Limb (tissue), 2 donors: Measurements from ENCODE around the gene ASIC5.
"Not testable (repeated sequence)": the region's sequence is repeated elsewhere in the genome, so short reads cannot be mapped to it uniquely, and the experiment has no call there.

ENCODE experiments used
- DNase-seq, 2 donors: peaks; one replicate each; pipeline ENCODE4 v3.0.0-alpha.2; 2016; ENCODE audit errors: extremely low spot score in 2 of 2

The ASIC5 gene, protein sequence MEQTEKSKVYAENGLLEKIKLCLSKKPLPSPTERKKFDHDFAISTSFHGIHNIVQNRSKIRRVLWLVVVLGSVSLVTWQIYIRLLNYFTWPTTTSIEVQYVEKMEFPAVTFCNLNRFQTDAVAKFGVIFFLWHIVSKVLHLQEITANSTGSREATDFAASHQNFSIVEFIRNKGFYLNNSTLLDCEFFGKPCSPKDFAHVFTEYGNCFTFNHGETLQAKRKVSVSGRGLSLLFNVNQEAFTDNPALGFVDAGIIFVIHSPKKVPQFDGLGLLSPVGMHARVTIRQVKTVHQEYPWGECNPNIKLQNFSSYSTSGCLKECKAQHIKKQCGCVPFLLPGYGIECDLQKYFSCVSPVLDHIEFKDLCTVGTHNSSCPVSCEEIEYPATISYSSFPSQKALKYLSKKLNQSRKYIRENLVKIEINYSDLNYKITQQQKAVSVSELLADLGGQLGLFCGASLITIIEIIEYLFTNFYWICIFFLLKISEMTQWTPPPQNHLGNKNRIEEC

DNA sequence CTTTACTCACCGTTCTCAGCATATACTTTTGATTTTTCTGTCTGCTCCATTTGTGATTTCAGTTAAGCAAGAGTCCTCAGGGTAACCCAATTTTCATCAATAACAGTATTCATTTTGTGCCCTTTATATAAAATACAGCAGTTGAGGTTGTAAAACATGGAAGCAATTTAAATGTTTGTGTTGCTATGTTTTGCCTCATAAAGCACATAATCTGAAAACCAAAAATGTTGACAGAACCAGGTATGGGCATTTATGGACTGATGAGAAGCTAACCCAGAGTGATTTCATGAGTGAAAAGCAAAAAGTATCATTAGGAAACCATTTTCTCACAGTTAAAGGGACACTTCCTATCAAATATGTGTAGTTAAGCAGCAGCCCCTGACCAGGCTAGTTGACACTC, at the start of gene ASIC5:
ASIC5 (minus strand) TSS at position 101 of the 400 bp plus-strand sequence; CDS start at position 50, 51 bp downstream.
- no peak for DNase-seq

DNA sequence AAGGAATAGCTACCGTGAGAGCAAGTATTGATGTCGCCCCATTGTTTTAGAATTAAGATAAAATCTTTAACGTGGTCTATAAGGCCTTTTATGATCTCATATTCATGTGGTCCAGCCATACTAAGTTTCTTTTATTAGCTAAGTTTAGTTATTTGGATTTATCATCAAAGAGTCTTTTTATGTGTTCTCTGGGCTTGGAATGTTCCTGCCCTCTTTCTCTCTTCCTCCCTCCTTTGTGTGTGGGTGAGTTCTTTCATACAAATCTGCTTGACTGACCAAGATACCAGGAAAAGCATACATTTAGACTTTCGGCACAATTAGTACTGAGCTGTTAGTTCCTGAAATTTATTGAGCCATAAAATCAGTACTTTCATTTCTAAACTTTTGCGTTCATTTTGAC, 48.7 kb upstream of the ASIC5 start:
- DNase-seq = no peak

DNA sequence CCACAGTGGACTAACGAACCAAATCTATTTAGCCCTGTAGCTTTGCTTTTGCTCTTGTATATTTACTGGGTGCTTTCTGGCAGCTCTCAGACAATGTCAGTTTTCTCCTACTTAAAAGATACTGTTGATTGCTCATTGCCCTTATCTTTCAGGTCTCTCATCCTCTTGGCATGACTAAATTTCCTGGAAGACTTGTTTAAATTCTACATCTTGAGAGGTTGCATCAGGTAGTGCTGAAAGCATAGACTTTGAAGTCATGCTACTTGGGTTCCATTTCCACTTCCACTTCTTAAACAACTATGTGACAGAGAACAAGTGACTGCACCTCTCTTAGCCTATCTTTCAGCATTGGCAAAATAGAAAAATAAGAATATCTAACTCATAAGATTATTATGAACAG, 45.8 kb upstream of the ASIC5 start:
- DNase-seq = no peak

DNA sequence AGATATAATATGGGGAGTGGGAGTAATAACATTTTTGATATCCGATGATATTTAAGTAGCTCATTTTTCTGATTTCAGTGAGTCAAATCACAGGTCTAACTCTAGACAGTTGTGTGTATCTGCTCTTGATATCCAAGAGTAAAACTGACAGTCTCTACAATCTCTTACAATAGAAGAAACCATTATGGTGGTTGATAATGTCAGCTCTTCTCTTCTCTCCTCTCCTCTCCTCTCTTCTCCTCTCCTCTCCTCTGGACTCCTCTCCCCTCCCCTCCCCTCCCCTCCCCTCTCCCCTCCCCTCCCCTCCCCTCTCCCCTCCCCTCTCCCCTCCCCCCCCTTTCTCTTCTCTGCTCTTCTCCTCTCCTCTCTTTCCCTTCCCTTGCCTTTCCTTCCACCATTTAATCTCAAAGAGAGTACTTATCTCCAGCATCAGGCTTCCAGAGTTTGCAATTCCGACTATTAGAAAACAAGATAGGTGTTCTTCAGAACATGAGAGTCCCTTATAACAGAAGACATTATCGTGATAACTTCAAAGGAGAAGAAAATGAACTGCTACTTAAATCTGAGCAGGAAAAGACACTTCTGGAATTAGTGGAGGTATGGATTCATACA, 43.6 kb upstream of the ASIC5 start:
- DNase-seq = no peak

DNA sequence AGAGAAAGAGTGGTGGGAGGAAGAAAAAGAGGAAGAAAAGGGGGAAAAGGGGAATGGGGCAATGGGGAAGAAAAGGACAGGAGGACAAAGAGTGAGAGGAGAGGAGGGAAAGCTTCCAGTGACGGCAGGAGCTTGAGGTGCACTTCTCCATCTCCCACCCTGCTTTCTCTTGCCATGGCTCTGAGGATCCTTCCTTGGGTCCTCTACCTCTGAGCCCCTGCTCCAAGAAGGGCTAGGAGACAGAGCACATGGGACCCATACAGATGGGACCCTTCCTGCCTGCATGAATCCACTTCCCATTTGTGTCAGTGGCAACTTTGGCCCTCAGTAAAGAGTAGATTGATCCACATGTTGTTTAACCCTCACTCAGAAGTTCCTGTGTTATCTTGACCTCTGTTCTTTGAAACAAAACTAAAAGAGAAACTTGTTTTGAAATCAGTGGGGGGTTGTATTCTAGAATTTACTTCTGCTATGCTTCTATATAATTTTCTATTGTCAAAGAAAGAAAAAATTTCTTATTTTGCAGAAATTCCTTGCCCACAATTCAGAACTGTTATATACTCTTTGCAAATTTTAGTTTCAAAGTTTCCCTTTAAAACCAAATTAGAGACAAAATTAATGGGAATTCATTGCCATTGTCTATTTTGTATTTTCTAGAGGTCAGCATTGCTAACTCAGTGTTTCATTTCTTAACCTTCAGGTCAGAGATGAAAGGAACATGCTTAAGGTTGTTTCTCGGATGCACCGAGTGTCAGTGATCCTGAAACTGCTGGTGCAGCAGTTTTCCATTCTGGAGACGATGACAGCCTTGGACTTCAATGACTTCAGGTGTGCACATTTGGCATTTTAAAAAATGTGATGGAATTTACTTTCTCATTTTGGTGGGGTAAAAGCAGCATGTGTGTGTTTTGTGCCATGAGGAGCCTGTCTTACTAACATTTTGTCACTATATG, 42.4 kb upstream of the ASIC5 start:
- DNase-seq = no peak

DNA sequence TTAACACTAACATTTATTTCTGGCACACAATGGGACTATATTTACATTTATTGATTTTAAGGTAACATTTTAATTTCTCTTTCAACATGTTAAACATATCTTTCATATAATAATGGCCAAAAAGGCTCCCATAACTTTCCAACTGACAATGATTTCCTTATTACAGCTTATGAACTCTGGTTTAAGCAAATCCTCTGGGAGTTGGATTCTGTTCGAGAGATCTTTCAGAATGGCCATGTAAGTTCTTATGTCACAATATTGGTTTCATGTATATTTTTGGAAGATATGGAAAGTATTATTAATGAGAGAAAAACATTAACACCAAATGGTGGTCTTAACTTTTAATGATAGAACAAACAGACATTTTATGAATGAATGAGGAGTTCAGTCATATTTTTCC, 41.5 kb upstream of the ASIC5 start:
- no peak for DNase-seq

DNA sequence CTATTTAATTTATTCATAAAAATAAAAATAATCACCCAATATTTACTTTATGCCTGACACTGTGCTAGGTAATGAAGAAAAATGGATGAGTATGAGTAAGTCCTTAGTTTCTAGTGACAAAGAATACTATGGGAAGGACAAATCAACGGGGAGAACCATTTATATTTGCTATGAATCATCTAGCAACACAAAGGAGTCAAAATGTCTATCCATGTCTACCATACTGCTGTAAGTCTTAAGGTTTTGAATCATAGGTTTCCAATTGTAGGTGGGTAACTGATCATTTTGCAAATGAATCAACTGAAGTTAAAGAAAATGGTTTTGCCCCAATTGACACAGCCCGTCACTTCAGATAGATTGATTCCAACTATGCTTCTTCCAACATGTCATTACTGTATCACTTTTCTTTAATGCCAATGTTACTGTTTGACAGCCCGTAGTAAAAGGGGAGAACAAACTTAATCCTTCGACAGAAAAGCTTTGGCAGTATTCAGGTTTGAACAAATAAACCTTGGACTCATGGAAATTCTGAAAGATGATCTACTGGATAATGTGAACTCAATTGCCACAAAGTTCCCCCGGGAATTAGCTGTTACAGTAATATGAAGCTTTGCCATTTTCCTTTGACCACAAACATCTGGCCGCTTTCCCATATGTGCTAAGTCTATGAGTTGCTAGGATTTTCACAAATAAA, 40.6 kb upstream of the ASIC5 start:
- peak; percentile 53 to 86 for DNase-seq

DNA sequence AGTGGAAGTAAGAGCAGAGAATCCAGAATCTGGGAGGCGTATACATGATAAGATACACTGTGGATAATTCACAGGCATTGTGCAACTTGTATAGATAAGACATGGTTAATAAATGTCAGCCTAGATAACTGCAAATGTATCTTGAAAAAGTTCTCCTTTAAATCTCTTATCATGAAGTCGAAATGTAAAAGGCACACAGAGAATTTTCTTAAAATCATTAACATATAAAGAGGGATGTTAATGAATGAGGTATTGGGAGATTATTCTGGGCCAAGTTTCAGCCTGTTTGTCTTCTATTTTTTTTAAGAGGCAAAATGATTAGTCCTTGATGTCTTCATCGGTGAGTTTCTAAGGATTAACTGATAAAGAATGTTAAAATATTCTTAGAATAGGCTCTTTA, 38.3 kb upstream of the ASIC5 start:
- no peak for DNase-seq

DNA sequence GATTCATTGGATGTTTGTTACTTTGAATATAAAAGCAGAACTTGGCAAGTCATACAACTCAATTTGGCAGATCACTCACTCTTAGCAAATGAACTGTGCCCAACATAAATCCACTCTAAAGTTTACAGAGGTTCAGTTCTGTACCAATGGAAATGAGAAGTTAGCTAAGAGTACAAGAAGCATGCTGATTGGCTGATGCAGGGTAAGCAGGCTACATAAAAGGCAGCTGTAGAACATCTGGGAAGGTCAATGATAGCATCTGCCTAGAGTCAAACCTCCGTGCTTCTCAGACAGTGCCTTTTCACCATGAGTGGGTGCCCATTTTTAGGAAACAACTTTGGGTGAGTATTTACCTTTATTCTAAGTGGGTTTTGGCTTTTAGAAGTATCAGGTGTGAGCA, 37.4 kb upstream of the ASIC5 start, which contains the start of gene TDO2:
TDO2 (plus strand) TSS at position 244 of the 400 bp plus-strand sequence; CDS start at position 307, 63 bp downstream.
- DNase-seq = no peak

DNA sequence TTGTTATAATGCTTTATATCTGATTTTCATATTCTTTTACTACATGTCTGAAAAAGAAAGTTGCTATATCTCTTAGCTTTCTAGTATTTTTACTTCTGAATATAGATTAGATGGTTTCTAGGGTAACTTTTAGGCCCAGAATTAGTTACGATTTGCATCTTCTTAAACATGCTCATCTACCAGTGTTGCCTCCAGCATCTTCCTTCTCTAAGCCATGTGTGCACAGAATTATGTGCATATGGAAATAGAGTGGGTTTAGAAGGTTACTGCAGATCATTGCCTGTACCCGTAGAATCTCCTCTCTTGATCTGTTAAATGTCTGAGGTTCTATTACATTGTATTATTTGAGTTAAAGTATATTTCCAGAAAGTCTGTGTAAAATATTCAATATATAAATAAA, 34.9 kb upstream of the ASIC5 start:
- no peak for DNase-seq

DNA sequence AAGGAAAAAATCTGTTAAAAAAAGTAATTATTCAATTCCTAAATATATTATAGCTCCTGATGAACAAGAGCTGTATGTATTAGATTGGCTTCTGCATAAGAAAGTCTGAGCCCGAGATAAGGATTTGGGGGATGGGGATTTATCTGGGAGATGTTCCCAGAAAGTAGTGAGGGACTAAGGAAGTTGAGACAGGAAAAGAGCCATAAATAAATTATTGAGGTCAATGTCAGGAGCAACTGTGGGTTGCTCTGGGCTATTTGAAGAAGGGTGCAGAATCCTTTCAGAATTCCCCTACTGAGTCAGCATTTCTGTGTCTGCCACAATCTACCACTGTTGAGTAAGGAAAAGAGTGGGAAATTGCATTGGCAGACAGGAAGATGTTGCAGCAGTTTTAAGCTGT, 34.3 kb upstream of the ASIC5 start:
- peak in 1 of 2 donors; percentile 15 for DNase-seq

DNA sequence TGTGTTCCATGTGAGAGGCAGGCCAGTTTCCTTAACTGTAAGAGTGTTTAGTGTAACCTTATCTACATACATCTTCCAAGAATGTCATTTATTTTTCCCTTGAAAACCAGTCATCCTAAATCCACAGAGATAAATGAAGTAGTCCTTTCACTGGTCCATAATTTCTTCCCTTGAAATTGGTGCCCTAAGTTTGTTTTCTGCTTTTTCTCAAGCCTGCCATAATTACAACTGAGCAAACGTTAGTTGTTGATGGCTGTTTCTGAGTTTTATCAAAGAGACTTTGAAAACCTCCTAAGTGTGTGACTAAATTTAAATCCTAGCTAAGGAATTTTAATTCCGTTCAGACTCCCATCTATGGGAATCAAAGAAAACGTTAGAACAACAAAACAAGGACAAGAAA, 33.8 kb upstream of the ASIC5 start:
- DNase-seq = no peak

DNA sequence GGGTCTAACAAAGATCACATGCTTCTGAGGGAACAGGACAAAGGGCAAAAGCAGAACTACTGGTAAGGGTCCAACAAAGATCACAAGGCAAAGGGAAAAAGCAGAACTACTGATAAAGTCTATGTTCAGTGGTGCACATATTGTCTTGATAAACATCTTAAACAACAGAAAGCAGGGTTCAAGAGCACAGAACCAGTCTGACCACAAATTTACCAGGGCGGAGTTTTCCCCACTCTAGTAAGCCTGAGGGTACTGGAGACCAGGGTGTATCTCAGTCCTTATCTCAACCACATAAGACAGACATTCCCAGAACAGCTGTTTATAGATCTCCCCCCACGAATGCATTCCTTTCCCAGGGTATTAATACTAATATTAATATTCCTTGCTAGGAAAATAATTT, 32.3 kb upstream of the ASIC5 start:
- DNase-seq = not testable (repeated sequence)

DNA sequence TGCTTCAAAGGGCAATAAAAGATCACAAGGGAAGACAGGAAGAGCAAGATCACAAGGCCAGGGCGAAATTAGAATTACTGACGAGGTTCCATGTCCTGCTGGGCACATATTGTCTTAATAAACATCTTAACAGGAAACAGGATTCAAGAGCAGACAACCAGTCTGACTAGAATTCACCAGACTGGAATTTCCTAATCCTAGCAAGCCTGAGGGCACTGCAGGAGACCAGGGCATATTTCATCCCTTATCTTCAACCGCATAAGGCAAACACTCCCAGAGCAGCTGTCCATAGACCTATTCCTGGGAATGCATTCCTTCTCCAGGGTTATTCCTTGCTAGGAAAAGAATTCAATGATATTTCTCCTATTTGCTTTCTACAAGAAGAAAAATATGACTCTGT, 25.0 kb upstream of the ASIC5 start:
- no peak for DNase-seq

DNA sequence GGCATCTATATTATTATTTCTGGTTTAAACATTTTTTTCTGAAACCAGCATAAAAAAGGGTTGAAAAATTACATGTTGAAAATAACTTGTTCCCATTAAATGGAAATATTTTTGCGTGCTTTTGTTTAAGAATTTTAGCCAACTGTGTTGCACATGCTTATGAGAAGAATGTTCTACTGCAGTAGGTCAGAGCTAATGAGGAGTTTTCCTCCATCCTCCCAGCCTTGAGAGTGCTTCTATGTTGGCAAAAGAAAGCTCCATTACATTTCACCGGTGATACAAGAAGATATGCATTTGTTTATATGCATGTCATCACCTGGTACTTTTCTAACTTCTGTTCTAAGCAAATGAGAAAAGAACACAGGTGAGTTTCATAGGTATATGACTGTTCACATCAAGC, 23.9 kb upstream of the ASIC5 start:
- DNase-seq = no peak

DNA sequence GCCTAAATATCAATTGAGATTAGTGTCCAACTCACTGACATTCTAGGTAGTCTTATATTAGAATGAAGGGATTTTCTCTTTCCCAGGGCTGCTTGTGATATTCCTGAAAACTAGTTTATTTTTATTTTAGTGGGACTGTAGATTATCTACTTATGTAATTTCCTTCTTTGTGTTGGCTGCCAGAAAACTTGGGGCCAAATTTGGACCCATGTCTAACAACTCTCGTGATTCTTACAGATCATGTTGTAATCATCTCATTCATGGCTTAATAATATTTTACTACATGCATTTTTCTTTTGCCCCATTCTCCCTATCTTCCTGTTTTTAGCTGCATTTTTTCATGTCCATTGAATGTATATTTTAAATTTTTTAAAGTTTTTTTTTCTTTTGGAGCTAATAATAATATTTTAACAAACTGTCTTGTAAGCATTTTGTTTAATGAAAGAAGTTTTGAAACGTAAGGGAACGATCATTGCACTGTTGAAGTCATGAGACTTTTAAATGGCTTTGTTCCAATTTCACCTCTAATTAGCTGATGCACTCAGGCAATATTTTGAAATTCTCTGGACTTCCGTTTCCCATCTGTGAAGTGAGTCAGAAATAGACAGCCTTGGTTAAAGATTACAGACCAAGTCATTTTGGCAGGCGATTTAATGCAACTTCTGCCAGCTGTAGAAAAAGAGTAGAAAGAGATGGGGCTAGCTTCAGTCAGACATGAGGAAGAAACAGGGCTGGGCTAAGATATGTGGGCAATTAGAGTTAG, 23.1 kb upstream of the ASIC5 start:
- DNase-seq = no peak

DNA sequence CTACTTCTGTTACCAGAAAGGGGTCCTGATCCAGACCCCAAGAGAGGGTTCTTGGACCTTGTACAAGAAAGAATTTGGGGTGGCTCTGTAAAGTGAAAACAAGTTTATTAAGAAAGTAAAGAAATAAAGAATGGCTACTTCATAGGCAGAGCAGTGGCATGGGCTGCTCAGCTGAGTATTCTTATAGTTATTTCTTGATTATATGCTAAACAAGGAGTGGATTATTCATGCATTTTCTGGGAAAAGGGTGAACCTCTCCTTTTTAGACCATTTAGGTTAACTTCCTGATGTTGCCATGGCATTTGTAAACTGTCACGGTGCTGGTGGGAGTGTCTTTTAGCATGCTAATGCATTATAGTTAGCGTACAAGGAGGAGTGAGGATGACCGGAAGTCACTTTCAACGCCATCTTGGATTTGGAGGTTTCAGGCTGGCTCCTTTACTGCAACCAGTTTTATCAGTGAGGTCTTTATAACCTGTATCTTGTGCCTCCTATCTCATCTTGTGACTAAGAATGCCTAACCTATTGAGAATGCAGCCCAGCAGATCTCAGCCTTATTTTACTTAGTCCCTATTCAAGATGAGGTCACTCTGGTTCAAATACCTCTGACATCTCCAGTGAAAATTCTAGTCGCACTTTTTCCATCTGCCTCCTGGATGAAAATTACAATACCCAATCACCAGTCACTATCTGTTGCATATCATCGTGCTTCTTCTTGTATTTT, 21.9 kb upstream of the ASIC5 start:
- no peak for DNase-seq

DNA sequence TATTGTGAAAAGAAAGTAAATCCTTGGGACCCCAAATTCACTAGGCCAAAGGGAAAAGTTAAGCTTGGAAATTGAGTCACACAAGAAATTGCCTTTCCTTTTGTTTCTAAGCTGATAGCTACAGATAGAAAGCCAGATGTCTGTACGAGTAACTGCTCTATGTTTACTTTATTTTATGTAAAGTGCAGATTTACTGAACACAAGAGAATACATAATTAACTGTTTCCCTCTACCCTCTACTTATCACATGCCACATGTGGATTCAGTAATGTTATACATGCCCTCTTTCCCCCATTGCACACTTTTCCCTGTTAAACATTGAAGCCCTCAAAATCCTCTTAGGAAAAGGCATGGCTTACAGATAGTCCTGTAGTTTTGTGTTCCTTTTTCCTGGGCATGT, 21.0 kb upstream of the ASIC5 start:
- no peak for DNase-seq

DNA sequence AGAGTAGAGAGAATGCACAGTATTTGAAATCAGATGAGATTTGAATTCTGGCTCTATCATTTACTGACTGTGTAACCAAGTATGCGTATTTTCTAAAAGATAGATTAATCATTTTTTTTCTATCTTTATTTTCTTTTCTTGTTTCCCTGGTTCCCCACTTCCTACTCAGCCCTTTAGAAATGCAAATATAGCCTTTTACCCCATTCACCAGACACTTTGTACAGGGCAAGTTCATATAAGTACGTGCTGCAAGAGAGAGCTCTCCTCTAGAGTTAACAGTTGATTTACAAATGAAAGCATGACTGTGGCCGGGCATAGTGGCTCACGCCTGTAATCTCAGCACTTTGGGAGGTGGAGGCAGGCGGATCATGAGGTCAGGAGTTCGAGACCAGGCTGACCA, 19.6 kb upstream of the ASIC5 start:
- no peak for DNase-seq

DNA sequence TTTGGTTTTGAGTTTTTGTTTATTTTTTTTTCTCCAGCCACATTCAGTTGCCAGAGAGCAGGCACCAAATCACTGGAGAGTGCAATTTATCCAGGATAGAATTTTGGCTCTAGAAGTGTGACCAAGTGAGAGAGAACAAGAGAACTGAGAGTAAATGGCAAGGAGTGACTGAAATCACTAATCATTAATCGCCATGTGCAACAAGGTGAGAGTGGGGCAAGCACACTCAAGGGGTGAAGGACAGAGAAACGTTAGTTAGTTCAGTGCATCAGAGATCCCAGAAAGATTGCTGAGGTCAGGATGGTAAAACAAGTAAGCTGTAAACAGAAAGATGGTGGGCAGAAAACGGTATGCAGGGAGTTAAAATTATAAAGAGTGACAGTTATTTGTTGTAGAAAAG, 17.8 kb upstream of the ASIC5 start:
- DNase-seq = no peak
